ENCODE measurements around the gene TFIP11.

The TFIP11 gene

GRCh38 chr22:26446808-26447515, 65.3 kb downstream of the TFIP11 start:
- DNase-seq = no peak

DNA sequence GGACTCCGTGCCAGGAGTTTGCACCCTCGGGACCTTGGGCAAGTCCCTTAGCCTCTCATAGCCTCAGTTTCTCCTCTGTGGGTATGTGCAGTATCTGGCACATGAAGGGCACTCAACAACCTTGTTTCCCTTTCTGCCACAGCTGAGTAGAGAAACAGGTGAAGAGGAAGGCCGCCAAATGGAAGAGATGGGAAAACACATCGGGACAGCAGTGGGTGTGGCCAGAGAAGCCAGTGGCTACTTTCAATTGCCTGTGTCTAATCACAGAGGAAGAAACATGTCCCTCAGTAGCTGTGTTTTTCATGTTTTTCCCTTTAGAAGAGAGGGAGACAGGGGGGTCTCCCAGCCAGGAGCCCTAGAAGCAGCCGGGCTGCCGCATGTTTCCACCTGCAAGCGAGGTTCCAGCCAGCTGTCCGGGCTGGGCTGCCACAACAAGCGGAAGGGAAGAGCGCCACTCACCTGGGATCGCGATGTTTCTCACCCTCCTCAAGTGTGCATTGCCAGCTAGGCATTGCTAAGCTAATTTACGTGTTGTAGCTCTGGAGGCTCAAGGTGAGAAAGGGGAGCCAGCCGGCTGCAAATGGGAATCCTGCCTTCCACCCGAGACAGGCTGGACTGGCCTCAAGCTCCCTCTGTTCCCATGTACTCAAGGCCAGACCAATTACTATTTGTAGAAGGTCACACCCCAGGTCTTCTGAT, 66.5 kb downstream of the TFIP11 start:
- DNase-seq = no peak

DNA sequence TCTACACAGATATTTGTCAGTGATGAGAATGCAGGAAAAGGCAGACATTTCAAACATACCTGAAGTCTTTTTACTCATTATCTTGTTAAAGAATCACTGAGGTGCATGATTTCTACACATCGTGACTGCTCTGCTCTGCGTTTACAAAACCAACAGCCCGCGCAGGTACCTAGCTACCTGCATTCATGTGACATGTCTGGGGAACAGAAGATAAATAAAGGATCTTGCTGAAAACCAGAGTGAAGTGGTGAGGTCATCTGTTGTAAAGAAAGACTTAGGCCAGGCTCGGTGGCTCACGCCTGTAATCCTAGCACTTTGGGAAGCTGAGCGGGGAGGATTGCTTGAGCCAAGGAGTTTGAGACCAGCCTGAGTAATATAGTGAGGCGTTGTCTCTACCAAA, 67.5 kb downstream of the TFIP11 start:
- no peak for DNase-seq

DNA sequence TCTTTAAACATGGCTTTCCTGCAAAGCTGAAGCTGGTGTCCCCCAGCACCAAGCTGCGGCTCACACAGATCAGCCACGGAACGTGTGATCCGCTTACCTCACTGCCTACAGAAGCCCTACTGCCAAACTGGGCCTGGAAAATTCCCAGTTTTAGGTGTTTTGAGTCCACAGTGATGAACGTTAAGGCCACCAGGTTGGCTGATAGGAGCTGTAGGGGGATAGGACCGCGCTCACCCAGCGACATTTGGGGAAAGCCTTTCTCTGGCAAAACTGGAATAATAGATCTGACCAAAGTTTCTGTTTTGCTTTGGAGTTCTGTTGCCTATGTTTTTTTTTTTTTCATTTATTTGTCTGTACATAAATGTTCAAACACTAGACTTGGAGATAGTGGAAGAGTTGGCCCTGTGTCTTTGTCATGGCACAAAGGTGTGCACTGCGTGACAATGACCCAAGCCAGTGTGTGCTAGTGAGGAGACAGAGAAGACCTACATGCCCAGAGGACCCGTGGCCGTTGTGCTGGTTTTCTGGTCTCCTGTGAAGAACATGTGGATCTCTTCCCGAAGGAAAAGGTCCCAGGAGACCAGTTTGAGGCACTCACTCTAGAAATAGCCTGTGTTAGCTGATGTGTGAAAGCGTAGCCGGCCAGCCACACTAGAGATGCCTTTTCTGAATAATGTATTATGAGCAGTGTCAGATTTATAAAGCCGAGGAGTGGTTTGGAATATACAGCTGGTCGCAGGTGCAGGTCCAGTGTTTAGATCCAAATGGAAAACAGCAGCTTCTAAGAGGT, 68.2 kb downstream of the TFIP11 start:
- DNase-seq = no peak

DNA sequence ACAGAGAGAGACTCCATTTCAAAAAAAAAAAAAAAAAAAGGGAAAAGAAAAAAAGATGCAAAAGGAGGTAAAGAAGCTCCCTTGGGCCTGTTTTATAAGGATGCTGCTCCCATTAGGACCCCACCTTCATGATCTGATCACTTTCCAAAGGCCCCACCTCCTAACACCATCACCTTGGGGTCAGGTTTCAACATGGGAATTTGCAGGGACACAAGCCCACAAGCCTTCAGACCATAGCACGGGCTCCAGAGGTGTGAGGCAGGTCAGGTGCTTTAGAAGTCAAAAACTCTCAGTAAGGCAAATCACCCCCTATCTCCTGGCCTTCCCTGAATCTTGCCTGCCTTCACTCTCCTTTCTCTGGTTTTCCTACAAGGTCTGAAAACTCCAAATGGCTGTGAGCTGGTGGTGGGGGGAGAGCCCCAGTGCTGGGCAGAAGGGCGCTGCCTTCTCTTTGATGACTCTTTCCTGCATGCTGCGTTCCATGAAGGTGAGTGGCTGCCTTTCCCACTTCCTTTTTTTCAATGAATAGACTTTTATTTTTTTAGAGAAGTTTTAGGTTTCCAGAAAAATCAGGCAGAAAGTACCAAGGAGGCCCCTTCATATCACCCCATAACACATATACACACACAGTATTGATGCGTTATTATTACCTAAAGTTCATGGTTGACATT, 70.1 kb downstream of the TFIP11 start:
- DNase-seq = no peak

Measured in CD4-positive, alpha-beta T cell treated with Interferon alpha-2 for 1 hour (primary cell).